Neural progenitor cell (in vitro differentiated cells): ENCODE data around the gene GCNT1.

ENCODE experiments used
- EZH2 ChIP-seq: fragments of 200-600 bp; sonication (generic); IDR thresholded peaks from 2 replicates; pipeline ENCODE4 v1.6.1; 2017; ENCODE audit warnings: antibody characterized with exemption, mild to moderate bottlenecking, moderate library complexity
- TF ChIP-seq, protein P1 (sequence below): fragments of 200-600 bp; sonication (generic); IDR thresholded peaks from 2 replicates; pipeline ENCODE4 v1.5.1; 2017; ENCODE audit warnings: antibody characterized with exemption, mild to moderate bottlenecking

DNA sequence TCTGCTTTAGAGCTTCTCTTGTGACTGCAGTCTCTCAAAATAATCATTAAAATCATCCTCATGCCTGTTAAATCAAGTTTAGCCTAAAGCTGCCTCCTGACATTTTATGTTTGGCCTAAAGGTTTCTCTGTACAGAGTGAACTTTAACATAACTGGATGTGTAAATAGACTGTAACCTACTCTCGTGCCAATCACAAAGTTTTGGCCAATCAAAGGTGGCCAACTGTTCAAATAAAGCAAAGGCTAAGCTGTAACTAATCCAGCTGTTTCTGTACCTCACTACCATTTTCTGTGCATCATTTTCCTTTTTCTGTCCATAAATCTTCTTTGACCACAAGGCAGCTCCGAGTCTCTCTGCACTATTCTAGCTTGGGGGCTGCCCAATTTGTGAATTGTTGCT, 86.2 kb downstream of the GCNT1 start:
- TF ChIP-seq, protein P1, sequence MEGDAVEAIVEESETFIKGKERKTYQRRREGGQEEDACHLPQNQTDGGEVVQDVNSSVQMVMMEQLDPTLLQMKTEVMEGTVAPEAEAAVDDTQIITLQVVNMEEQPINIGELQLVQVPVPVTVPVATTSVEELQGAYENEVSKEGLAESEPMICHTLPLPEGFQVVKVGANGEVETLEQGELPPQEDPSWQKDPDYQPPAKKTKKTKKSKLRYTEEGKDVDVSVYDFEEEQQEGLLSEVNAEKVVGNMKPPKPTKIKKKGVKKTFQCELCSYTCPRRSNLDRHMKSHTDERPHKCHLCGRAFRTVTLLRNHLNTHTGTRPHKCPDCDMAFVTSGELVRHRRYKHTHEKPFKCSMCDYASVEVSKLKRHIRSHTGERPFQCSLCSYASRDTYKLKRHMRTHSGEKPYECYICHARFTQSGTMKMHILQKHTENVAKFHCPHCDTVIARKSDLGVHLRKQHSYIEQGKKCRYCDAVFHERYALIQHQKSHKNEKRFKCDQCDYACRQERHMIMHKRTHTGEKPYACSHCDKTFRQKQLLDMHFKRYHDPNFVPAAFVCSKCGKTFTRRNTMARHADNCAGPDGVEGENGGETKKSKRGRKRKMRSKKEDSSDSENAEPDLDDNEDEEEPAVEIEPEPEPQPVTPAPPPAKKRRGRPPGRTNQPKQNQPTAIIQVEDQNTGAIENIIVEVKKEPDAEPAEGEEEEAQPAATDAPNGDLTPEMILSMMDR, result no peak
- no peak for TF ChIP-seq EZH2
